Transverse colon (tissue), 3 donors: ENCODE results near the gene PSMD5.

ENCODE experiments used
- CTCF ChIP-seq, 5 experiments: fragments of 200-600 bp in 3 of 5; fragments of 450-650 bp in 2 of 5; sonication (generic) in 3 of 5; IDR thresholded peaks; 1 replicate in 2 of 5; 2 replicates in 3 of 5; pipeline ENCODE4 v1.5.1; 2016 to 2017; ENCODE audit warnings: antibody characterized with exemption in 5 of 5, inconsistent platforms in 3 of 5, mild to moderate bottlenecking in 2 of 5, moderate library complexity in 1 of 5
- EP300 ChIP-seq: sonication (generic); formaldehyde crosslinking; IDR thresholded peaks from one replicate; pipeline ENCODE4 v1.6.1; 2017; ENCODE audit warnings: antibody characterized with exemption, low read depth
- POLR2A ChIP-seq: fragments of 450-650 bp; IDR thresholded peaks from one replicate; pipeline ENCODE4 v1.6.1; 2016; ENCODE audit warnings: antibody characterized with exemption, mild to moderate bottlenecking, moderate library complexity

- TF ChIP-seq EP300 (no peak), CTCF (IDR thresholded peaks at IDR 0.05) (no peak), POLR2A (no peak)
Measured at GRCh38 chr9:120780367-120780766, 62.4 kb downstream of the PSMD5 start.
